GM12891 (cell line): ENCODE measurements around the gene NKX2-8.

Experiments
- PAX5 ChIP-seq: IDR thresholded peaks from 2 replicates; pipeline ENCODE4 v1.6.1; 2011; ENCODE audit warnings: low read length, moderate library complexity, mild to moderate bottlenecking; ENCODE audit not compliant: insufficient read depth, severe bottlenecking
- POLR2A ChIP-seq: IDR thresholded peaks from 2 replicates; pipeline ENCODE4 v1.6.1; 2011; ENCODE audit warnings: low read depth, low read length, control low read depth
- POLR2AphosphoS5 ChIP-seq: IDR thresholded peaks from 2 replicates; pipeline ENCODE4 v1.6.1; 2011; ENCODE audit warnings: low read depth, low read length, control low read depth
- TAF1 ChIP-seq: IDR thresholded peaks from 2 replicates; pipeline ENCODE4 v1.6.1; 2011; ENCODE audit warnings: low read depth, low read length, control low read depth

GRCh38 chr14:36591482-36591881, 9.1 kb upstream of the NKX2-8 start:
- no peak for TF ChIP-seq POLR2AphosphoS5
- TF ChIP-seq POLR2A = no peak
- TF ChIP-seq TAF1 = no peak
- no peak for TF ChIP-seq PAX5
